Kidney (tissue), 14 donors: ENCODE measurements around the gene CD52. TPM values are rescaled to one million over a fixed set of nuclear protein-coding genes. Genes with fewer than 3 reads are reported as not detected.
A peak's percentile ranks its signal among the peaks of the same experiment; 100 is the strongest.

Source experiments
- DNase-seq, 5 donors: peaks; one replicate each; pipeline ENCODE4 v3.0.0-alpha.2; 2013 to 2020
- FAIRE-seq: peaks from 2 replicates; lab custom pipeline; 2012; peaks lifted over from hg19 to GRCh38; lab: Jason Lieb, UNC
- H3K27ac ChIP-seq, 2 donors: one replicate each; pipeline ENCODE4 v1.7.0; 2013; ENCODE audit warnings: low read depth in 2 of 2, low read length in 2 of 2, inconsistent platforms in 1 of 2
- H3K27me3 ChIP-seq: one replicate; pipeline ENCODE4 v1.7.1; 2013; ENCODE audit warnings: low read length, inconsistent platforms; ENCODE audit not compliant: control insufficient read depth, insufficient read depth
- H3K36me3 ChIP-seq, 3 donors: one replicate each; pipeline versions ENCODE4 v1.7.0 to v1.7.1; 2013; ENCODE audit warnings: low read length in 3 of 3, control low read depth in 1 of 3, inconsistent platforms in 1 of 3; ENCODE audit not compliant: insufficient read depth in 3 of 3, control insufficient read depth in 2 of 3
- H3K4me1 ChIP-seq, 3 donors: one replicate each; pipeline versions ENCODE4 v1.7.0 to v1.7.1; 2013; ENCODE audit warnings: low read length in 3 of 3, inconsistent platforms in 1 of 3, low read depth in 1 of 3; ENCODE audit not compliant: control insufficient read depth in 2 of 3, insufficient read depth in 2 of 3
- H3K4me3 ChIP-seq, 3 donors: one replicate each; pipeline versions ENCODE4 v1.7.0 to v1.8.1; 2013; ENCODE audit warnings: low read length in 3 of 3, control low read depth in 1 of 3, inconsistent platforms in 1 of 3
- H3K9ac ChIP-seq, 3 donors: one replicate each; pipeline versions ENCODE4 v1.7.0 to v1.7.1; 2013; ENCODE audit warnings: low read length in 3 of 3, control low read depth in 1 of 3, inconsistent platforms in 1 of 3
- H3K9me3 ChIP-seq, 3 donors: one replicate each; pipeline versions ENCODE4 v1.7.0 to v1.7.1; 2013; ENCODE audit warnings: low read length in 3 of 3, control low read depth in 1 of 3, inconsistent platforms in 1 of 3; ENCODE audit not compliant: control insufficient read depth in 2 of 3, insufficient read depth in 1 of 3
- CTCF ChIP-seq: IDR thresholded peaks from 3 replicates; pipeline ENCODE4 v1.5.1; 2012; ENCODE audit warnings: mild to moderate bottlenecking, moderate library complexity, borderline replicate concordance; ENCODE audit not compliant: insufficient read depth; ENCODE audit errors: extremely low read depth
- intact Hi-C: fragments of 100-400 bp; cut with DNase I; formaldehyde crosslinking; loops from one replicate; pipeline ENCODE4 v1.11.1; 2022
- polyA plus RNA-seq: library from polyadenylated mRNA; stranded (reverse); fragments of 350-450 nt; fragmentation: Illumina TruSeq; extraction: RNeasy Lipid Tissue Mini Kit (QIAGEN cat#74804); gene quantifications from one replicate; pipeline ENCODE4 v1.2.3, GENCODE V29; 2014; ENCODE audit warnings: low read depth, low replicate concordance; ENCODE audit not compliant: insufficient read depth
- total RNA-seq: library from RNA; stranded (reverse); fragmentation: NEBNext Ultra II Directional; extraction: Animal tissue kit (Norgen Biotek cat#: 25700); gene quantifications from one replicate; pipeline ENCODE4 v1.2.1, GENCODE V29; 2021
- donor health status: control.
- donor health status: control.
- donor health status: control.
- donor health status: control.
- donor health status: control.
- donor health status: DM: yes; HTN: yes; CAD: no.
- donor health status: Normal renal cell carcinoma (clear cell type).

Gene CD52
- total and polyA plus RNA-seq, 2 donors from 2014 or later = 13.2 to 30.8 TPM

DNA sequence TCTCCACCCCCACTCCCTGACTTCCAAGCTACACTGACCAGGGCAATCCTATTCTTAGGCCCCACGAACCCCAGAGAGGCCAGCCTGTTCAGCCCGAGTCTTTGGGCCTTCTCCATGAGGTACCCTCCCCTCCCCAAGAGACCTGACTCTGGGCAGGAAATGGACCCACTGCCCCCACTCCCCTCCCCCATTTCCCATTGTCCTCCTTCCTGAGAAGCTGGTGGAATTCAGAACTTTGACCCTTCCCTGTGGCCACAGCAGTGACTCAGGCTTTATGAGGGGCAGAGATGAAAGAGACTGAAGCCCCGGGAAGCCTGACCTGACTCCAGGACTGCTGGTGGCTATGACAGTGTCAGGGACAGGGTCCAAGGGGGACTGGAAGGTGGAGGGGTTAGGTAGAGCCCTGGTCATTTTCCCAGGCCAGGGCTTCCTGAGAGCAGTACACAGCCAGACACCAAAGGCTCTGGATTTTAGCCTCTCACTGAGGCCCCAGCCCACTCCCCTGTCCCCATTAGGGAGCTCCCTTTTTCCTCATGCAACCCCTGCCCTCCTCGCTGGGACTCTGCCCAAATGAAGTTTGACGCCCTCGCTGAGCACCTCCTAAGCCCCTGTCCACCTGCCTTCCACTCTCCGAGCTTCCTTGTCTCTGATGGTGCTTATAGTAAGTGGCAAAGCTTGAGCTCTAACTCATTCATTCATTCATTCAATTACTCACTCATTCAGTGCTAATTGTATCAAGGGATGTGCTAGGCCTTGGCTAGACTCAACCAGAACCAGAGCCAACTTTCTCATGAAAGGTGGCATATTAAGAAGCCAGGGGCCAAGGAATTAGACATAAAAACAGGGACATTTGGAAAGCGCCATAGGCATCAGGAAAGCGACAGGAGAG, 33.2 kb downstream of the CD52 start:
- no peak overlapping the region for H3K27ac ChIP-seq
- peak in 2 of 5 donors; percentile 44 to 60 for DNase-seq
- FAIRE-seq = no peak
- TF ChIP-seq CTCF = no peak
- no peak overlapping the region for H3K4me3 ChIP-seq
- H3K27me3 ChIP-seq = no peaks in the 10 kb centered on the region
- H3K36me3 ChIP-seq = no peaks in the 10 kb centered on the region
- intact Hi-C loops = no loop called here
- no peaks in the 10 kb centered on the region for H3K9me3 ChIP-seq
- no peak overlapping the region for H3K9ac ChIP-seq
- H3K4me1 ChIP-seq = peaks cover 0 to 4% (median 4%) of the 10 kb centered on the region in 3 donors

- Histone ChIP-seq H3K9ac (no peak overlapping the region), H3K27ac (no peak overlapping the region), H3K9me3 (no peaks in the 10 kb centered on the region), H3K36me3 (no peaks in the 10 kb centered on the region), H3K27me3 (no peaks in the 10 kb centered on the region), H3K4me1 (peaks cover 0 to 4% (median 4%) of the 10 kb centered on the region in 3 donors), H3K4me3 (no peak overlapping the region)
- TF ChIP-seq CTCF = no peak
- intact Hi-C loops = no loop called here
- no peak for DNase-seq
- FAIRE-seq = no peak
Measured at GRCh38 chr1:26351590-26352337, 34.0 kb downstream of the CD52 start.

- Histone ChIP-seq H3K9ac (no peak overlapping the region), H3K9me3 (no peaks in the 10 kb centered on the region), H3K36me3 (no peaks in the 10 kb centered on the region), H3K27me3 (no peaks in the 10 kb centered on the region), H3K4me1 (peaks cover 0 to 4% (median 4%) of the 10 kb centered on the region in 3 donors), H3K27ac (no peak overlapping the region), H3K4me3 (no peak overlapping the region)
- TF ChIP-seq CTCF = no peak
- intact Hi-C loops = no loop called here
- DNase-seq = no peak
- FAIRE-seq = no peak
Measured at GRCh38 chr1:26352338-26352679, 34.6 kb downstream of the CD52 start.
